Epithelial cell of proximal tubule (primary cell): ENCODE measurements around the gene CFAP46. TPM values are rescaled to one million over a fixed set of nuclear protein-coding genes. Genes with fewer than 3 reads are reported as not detected.

ENCODE experiments used
- DNase-seq: peaks from one replicate; pipeline ENCODE4 v3.0.0-alpha.2; 2011; ENCODE audit warnings: low read depth
- H3K4me3 ChIP-seq: 2 replicates; pipeline ENCODE4 v1.5.1; 2011; ENCODE audit warnings: low read depth, mild to moderate bottlenecking, low read length
- CTCF ChIP-seq: conservative IDR thresholded peaks from 2 replicates; pipeline ENCODE4 v1.5.1; 2012; ENCODE audit warnings: low read depth, mild to moderate bottlenecking, low read length
- total RNA-seq: library from RNA; depleted of rRNA; stranded (reverse); fragments of >200 nt; gene quantifications from 2 replicates; pipeline ENCODE4 v1.2.3, GENCODE V29; 2015

Gene CFAP46
- total RNA-seq, 1 donor from 2014 or later = 2.2 TPM

GRCh38 chr10:132867801-132868644 is 74.3 kb downstream of the CFAP46 start:
- TF ChIP-seq CTCF = no peak
- DNase-seq = no peak
- H3K4me3 ChIP-seq = no peak overlapping the region

DNA sequence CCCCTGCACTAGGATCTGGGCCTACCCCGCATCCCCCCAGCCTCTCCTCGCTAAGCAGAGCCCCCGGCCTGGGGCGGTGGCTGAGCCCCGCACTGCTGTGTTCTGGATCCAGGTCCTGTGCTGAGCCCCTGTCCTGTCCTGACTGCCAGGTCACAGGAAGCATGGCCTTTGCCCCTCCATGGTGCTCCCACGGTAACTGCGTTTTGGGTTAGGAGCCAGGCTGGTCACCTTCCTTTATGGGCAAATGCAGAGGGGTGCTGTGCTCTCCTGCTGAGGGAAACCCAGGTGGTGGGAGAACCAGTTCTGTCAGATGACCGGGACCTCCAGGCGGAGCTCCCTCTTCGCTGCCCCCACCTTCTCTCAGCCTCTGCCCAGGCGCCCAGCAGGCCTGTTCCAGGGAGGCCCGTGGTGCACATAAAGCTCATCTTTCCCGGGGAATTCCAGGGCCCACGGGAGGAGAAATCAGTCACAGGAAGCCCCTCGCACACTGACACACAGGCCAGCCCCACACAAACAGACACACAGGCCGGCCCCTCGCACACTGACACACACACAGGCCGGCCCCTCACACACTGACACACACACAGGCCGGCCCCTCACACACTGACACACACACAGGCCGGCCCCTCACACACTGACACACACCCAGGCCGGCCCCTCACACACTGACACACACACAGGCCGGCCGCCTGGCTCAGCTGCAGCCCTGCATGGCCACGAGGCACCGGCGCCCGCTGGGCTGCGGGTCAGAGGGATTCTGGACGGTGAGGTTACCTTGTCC is 75.6 kb downstream of the CFAP46 start:
- H3K4me3 ChIP-seq = no peak overlapping the region
- no peak for DNase-seq
- TF ChIP-seq CTCF = no peak

DNA sequence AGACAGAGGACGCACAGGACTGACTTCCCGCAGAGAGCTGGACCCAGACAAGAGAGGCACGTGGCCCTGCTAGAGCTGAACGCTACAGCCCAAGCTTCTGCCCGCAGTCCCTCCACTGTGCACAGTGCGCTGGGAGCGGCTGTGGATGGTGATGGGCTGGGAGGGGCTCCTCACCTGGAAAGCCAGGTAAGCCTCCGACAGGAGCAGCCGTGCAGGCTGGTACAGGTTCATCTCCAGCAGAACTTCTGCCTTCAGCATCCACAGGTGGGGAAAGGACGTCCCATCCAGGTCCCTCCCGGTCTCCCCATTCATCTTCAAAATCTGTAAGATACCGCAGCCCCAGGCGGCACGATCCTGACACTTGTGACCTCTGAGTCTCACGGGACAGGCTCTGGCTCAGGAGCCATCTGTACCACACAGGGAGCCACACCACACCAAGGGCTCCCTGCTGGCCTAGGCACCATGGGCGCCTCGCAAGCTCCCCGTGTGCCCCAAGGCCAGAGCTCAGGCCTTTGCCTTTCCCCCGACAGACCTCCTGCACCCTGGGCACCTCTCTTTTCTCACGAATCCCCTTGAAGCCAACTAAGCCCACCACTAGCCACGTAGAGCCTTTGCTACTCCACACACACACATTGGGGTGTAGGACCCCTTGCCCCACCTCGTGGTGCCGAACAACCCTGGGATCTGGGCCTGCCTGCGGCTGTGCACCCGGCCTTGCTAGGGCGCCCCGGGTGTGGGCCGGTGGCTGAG is 76.3 kb downstream of the CFAP46 start:
- no peak overlapping the region for H3K4me3 ChIP-seq
- DNase-seq = no peak
- TF ChIP-seq CTCF = no peak

DNA sequence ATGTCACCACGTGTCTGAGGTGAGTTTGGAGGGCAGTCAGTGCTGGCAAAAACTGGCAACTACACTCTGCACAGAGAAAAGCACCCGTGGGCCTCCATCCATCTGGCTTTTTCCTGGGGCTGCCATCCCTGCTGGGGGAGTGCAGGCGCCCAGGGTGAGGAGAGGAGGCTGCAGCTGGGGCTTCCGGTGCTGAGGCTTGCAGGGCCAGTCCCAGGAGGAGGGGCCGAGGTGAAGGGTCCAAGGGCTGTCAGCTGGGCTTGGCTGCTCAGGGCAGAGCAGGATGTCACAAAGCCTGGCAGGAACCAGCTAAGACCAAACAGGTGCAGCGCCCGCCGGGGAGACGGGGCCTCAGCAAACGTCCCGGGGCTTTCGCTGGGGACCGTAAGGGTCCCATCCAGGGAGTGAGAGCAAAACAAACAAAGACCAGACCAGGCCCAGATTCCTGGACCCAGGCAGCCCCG is 77.2 kb downstream of the CFAP46 start:
- DNase-seq = no peak

DNA sequence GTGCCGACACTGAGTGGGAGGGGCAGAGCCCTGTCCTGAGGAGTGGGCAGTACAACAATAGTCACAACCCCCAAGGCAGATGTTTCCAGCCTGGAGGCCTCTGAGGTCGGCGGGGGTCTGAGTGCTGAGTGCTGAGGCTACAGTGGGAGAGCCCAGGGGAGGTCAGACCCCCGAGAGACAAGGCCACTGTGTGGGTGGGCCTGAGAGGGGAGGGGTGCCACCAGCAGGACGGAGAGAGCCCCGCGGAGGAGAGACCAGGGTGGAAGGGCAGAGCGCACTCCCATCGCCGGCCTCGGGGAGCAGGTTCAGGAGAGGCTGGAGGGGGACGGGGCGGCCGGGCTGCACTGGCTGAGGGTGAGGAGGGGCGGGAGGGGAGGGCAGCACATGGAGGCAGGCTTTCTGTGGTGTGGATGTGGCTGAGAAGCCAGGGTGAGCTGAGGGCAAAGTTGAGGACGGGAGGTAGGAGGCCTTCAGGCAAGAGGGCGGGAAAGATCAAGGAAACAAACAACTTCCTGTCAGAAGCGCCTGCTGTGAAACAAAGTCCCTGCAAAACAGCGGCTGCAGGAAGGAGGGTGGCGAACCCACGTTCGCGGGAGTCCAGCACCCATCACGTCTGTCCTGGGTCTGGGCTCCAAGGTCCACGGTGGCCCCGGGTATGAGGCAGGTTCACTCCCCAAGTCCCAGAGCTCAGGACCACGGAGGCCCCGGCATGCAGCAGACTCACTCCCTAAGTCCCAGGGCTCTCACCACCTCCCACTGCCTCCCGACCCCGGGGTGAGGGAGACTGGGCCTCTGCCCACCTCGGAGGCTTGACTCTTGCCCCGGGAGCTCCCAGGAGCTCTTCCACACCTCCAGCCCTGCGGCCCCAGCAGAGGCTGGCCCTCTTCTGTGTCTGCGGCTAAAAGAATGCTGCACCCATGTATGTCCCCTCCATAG is 79.6 kb downstream of the CFAP46 start:
- DNase-seq = no peak
- no peak overlapping the region for H3K4me3 ChIP-seq
- TF ChIP-seq CTCF = no peak

More for the DNA sequence above, 77.2 kb downstream of the CFAP46 start:
- TF ChIP-seq CTCF = no peak
- no peak overlapping the region for H3K4me3 ChIP-seq
